PC-3 (cell line): ENCODE results near the gene GRIN3B. TPM values are rescaled to one million over a fixed set of nuclear protein-coding genes. Genes with fewer than 3 reads are reported as not detected.

ENCODE experiments used
- ATAC-seq: fragments of 200-7000 bp; cut with Tn5 transposase; 2 replicates; pipeline ENCODE4 v1.9.1; 2020; ENCODE audit warnings: mild to moderate bottlenecking, moderate library complexity
- BruUV-seq: library from RNA; stranded (reverse); fragments of 400-500 nt; replicated peaks from 2 replicates; lab custom pipeline; 2021; lab: Mats Ljungman, UMichigan
- CTCF ChIA-PET: fragments of 300-600 bp; sonication (Branson Sonifier 250); formaldehyde crosslinking; loops from one replicate; lab custom pipeline; 2022; ENCODE audit warnings: antibody characterized with exemption; lab: Charles Lee
- POLR2A ChIA-PET: fragments of 300-600 bp; sonication (Branson Sonifier 250); formaldehyde crosslinking; loops from one replicate; lab custom pipeline; 2022; ENCODE audit warnings: antibody characterized with exemption; ENCODE audit not compliant: unreplicated experiment; lab: Charles Lee
- DNase-seq: peaks from one replicate; pipeline ENCODE4 v3.0.0-alpha.2; 2015
- H2AFZ ChIP-seq: fragments of 300-600 bp; sonication (generic); 2 replicates; pipeline ENCODE4 v1.6.0; 2016; ENCODE audit warnings: antibody characterized with exemption, low read length
- H3F3A ChIP-seq: fragments of 300-600 bp; sonication (generic); one replicate; pipeline ENCODE4 v1.6.0; 2017; ENCODE audit warnings: antibody characterized with exemption, low read length, control low read depth, mild to moderate bottlenecking; ENCODE audit not compliant: unreplicated experiment
- H3K27ac ChIP-seq: fragments of 300-600 bp; sonication (generic); 2 replicates; pipeline ENCODE4 v1.5.1; 2016; ENCODE audit warnings: mild to moderate bottlenecking, low read length
- H3K27me3 ChIP-seq: fragments of 300-600 bp; sonication (generic); 2 replicates; pipeline ENCODE4 v1.6.1; 2016; ENCODE audit warnings: low read length, mixed read lengths
- H3K36me3 ChIP-seq: fragments of 300-600 bp; sonication (generic); 2 replicates; pipeline ENCODE4 v1.6.1; 2016; ENCODE audit warnings: low read depth, mixed run types, low read length, mixed read lengths
- H3K4me1 ChIP-seq: fragments of 300-600 bp; sonication (generic); 2 replicates; pipeline ENCODE4 v1.5.1; 2016; ENCODE audit warnings: low read length; ENCODE audit not compliant: insufficient read depth
- H3K4me2 ChIP-seq: fragments of 300-600 bp; sonication (generic); 2 replicates; pipeline ENCODE4 v1.6.0; 2016; ENCODE audit warnings: low read length
- H3K4me3 ChIP-seq: fragments of 300-600 bp; sonication (generic); 2 replicates; pipeline ENCODE4 v1.5.1; 2016; ENCODE audit warnings: mild to moderate bottlenecking, low read length, mixed read lengths
- H3K79me2 ChIP-seq: fragments of 300-600 bp; sonication (generic); 2 replicates; pipeline ENCODE4 v1.6.1; 2017; ENCODE audit warnings: low read length, mixed read lengths
- H3K9ac ChIP-seq: fragments of 300-600 bp; sonication (generic); 2 replicates; pipeline ENCODE4 v1.6.0; 2016; ENCODE audit warnings: mild to moderate bottlenecking, low read length
- H3K9me2 ChIP-seq: fragments of 300-600 bp; sonication (generic); replicated peaks from 2 replicates; pipeline ENCODE4 v1.6.1; 2016; ENCODE audit warnings: mixed run types, low read length, mixed read lengths
- H3K9me3 ChIP-seq: fragments of 300-600 bp; sonication (generic); 2 replicates; pipeline ENCODE4 v1.6.1; 2016; ENCODE audit warnings: low read length, mixed read lengths
- H4K20me1 ChIP-seq: fragments of 300-600 bp; sonication (generic); 2 replicates; pipeline ENCODE4 v1.6.1; 2016; ENCODE audit warnings: low read length, mixed read lengths
- CTCF ChIP-seq: fragments of 300-600 bp; sonication (generic); conservative IDR thresholded peaks from 2 replicates; pipeline ENCODE4 v1.5.1; 2017; ENCODE audit warnings: antibody characterized with exemption, low read depth, mild to moderate bottlenecking, low read length
- EZH2 ChIP-seq: fragments of 300-600 bp; sonication (generic); IDR thresholded peaks from one replicate; pipeline ENCODE4 v1.6.1; 2017; ENCODE audit warnings: antibody characterized with exemption, mild to moderate bottlenecking, low read length; ENCODE audit not compliant: unreplicated experiment
- EZH2phosphoT487 ChIP-seq: fragments of 300-600 bp; sonication (generic); IDR thresholded peaks from 2 replicates; pipeline ENCODE4 v1.6.1; 2018; ENCODE audit warnings: mild to moderate bottlenecking, antibody characterized with exemption, low read length, borderline replicate concordance
- intact Hi-C: fragments of 100-400 bp; cut with micrococcal nuclease; formaldehyde crosslinking; loops from 2 replicates; pipeline ENCODE4 v1.9.0; 2023
- total RNA-seq: library from RNA; depleted of rRNA; stranded (reverse); fragments of >200 nt; gene quantifications from 2 replicates; pipeline ENCODE4 v1.2.3, GENCODE V29; 2014

Gene GRIN3B
- total RNA-seq, 1 experiment from 2014 or later: 0.69 TPM

- H3K9ac ChIP-seq: no peak overlapping the region
- no peaks in the 10 kb centered on the region for H3K9me3 ChIP-seq
- no peak overlapping the region for H3K4me2 ChIP-seq
- CTCF ChIA-PET: no interaction called here
- ATAC-seq (no peak), DNase-seq (no peak)
- H3K79me2 ChIP-seq: peaks cover 10% of the 10 kb centered on the region
- no peak overlapping the region for H2AFZ ChIP-seq
- H3F3A ChIP-seq: no peaks in the 10 kb centered on the region
- POLR2A ChIA-PET: no interaction called here
- no peaks in the 10 kb centered on the region for H3K27me3 ChIP-seq
- H3K36me3 ChIP-seq: no peaks in the 10 kb centered on the region; the same call in 1 of the 2 replicates
- no TSS peak for BruUV-seq
- no peak overlapping the region for H3K4me3 ChIP-seq
- H3K9me2 ChIP-seq: no peaks in the 10 kb centered on the region
- no peaks in the 10 kb centered on the region for H4K20me1 ChIP-seq
- no peak for TF ChIP-seq EZH2
- TF ChIP-seq CTCF: peak; percentile 23; the same call in 1 of the 2 replicates
- TF ChIP-seq EZH2phosphoT487: no peak
- intact Hi-C loops: no loop called here
- no peak overlapping the region for H3K27ac ChIP-seq
- no peaks in the 10 kb centered on the region; the same call in 1 of the 2 replicates for H3K4me1 ChIP-seq
Observed at GRCh38 chr19:989381-990081, 10.7 kb upstream of the GRIN3B start.

GRCh38 chr19:990119-990571 is 10.1 kb upstream of the GRIN3B start:
- H3K9me2 ChIP-seq: no peaks in the 10 kb centered on the region
- no peak for ATAC-seq

More at GRCh38 chr19:990119-990571, 10.1 kb upstream of the GRIN3B start:
- POLR2A ChIA-PET: no interaction called here
- no peak for TF ChIP-seq EZH2
- no peak for TF ChIP-seq CTCF
- no peak for TF ChIP-seq EZH2phosphoT487
- no peaks in the 10 kb centered on the region for H3K9me3 ChIP-seq
- no peaks in the 10 kb centered on the region for H4K20me1 ChIP-seq
- H2AFZ ChIP-seq: no peak overlapping the region
- H3K4me3 ChIP-seq: no peak overlapping the region
- H3K27me3 ChIP-seq: no peaks in the 10 kb centered on the region
- H3F3A ChIP-seq: no peaks in the 10 kb centered on the region
- H3K4me1 ChIP-seq: no peaks in the 10 kb centered on the region; the same call in 1 of the 2 replicates
- DNase-seq: no peak
- BruUV-seq: no TSS peak
- H3K27ac ChIP-seq: no peak overlapping the region
- CTCF ChIA-PET: no interaction called here
- H3K79me2 ChIP-seq: peaks cover 4% of the 10 kb centered on the region; the same call in 1 of the 2 replicates
- H3K9ac ChIP-seq: no peak overlapping the region
- intact Hi-C loops: no loop called here
- H3K36me3 ChIP-seq: no peaks in the 10 kb centered on the region; the same call in 1 of the 2 replicates
- no peak overlapping the region for H3K4me2 ChIP-seq
